ENCODE results near the gene TBRG4.

The TBRG4 gene

GRCh38 chr7:45140827-45141226 is 29.3 kb upstream of the TBRG4 start:
- FAIRE-seq = no peak

GRCh38 chr7:45138433-45139267 is 27.2 kb upstream of the TBRG4 start:
- FAIRE-seq = no peak

GRCh38 chr7:45136106-45137060 is 24.9 kb upstream of the TBRG4 start:
- FAIRE-seq = no peak

GRCh38 chr7:45133877-45134276 is 22.4 kb upstream of the TBRG4 start:
- FAIRE-seq = no peak

GRCh38 chr7:45133352-45133751 is 21.9 kb upstream of the TBRG4 start:
- no peak for FAIRE-seq

- no peak for FAIRE-seq
Observed at GRCh38 chr7:45132708-45133320, 21.3 kb upstream of the TBRG4 start.

- no peak for FAIRE-seq
Observed at GRCh38 chr7:45131891-45132290, 20.4 kb upstream of the TBRG4 start.

GRCh38 chr7:45130910-45131309 is 19.4 kb upstream of the TBRG4 start:
- FAIRE-seq = no peak

- no peak for FAIRE-seq
Observed at GRCh38 chr7:45129906-45130305, 18.4 kb upstream of the TBRG4 start.

- FAIRE-seq = no peak
Observed at GRCh38 chr7:45129181-45129800, 17.8 kb upstream of the TBRG4 start.

- FAIRE-seq = no peak
Observed at GRCh38 chr7:45126920-45127319, 15.4 kb upstream of the TBRG4 start.

GRCh38 chr7:45126201-45126600 is 14.7 kb upstream of the TBRG4 start:
- FAIRE-seq = no peak

GRCh38 chr7:45125193-45125904 is 13.9 kb upstream of the TBRG4 start:
- no peak for FAIRE-seq

GRCh38 chr7:45123913-45124710 is 12.6 kb upstream of the TBRG4 start:
- FAIRE-seq = no peak

GRCh38 chr7:45122975-45123860 is 11.7 kb upstream of the TBRG4 start:
- FAIRE-seq = no peak

- no peak for FAIRE-seq
Observed at GRCh38 chr7:45119550-45119949, 8.1 kb upstream of the TBRG4 start.

GRCh38 chr7:45118889-45119331 is 7.4 kb upstream of the TBRG4 start:
- FAIRE-seq = no peak

GRCh38 chr7:45118292-45118691 is 6.8 kb upstream of the TBRG4 start:
- no peak for FAIRE-seq

GRCh38 chr7:45117582-45117981 is 6.1 kb upstream of the TBRG4 start:
- FAIRE-seq = no peak

GRCh38 chr7:45116048-45116447 is 4.6 kb upstream of the TBRG4 start:
- FAIRE-seq = no peak

Data from endometrium (tissue), 2 donors.